Vagina (tissue), 2 donors: ENCODE measurements around the gene SUMO2. TPM values are rescaled to one million over a fixed set of nuclear protein-coding genes. Genes with fewer than 3 reads are reported as not detected.
"Not testable (repeated sequence)": the region's sequence is repeated elsewhere in the genome, so short reads cannot be mapped to it uniquely, and the experiment has no call there.

ENCODE experiments used
- DNase-seq, 2 donors: peaks; one replicate each; pipeline ENCODE4 v3.0.0-alpha.2; 2017; ENCODE audit errors: extremely low spot score in 2 of 2
- H3K27ac ChIP-seq: fragments of 200-600 bp; sonication (generic); one replicate; pipeline ENCODE4 v1.5.1; 2019
- H3K27me3 ChIP-seq: fragments of 200-600 bp; sonication (generic); one replicate; pipeline ENCODE4 v1.5.1; 2019
- H3K36me3 ChIP-seq, 2 donors: fragments of 200-600 bp; sonication (generic); one replicate each; pipeline ENCODE4 v1.5.1; 2017 to 2019
- H3K4me1 ChIP-seq: fragments of 200-600 bp; sonication (generic); one replicate; pipeline ENCODE4 v1.5.1; 2019
- H3K4me3 ChIP-seq, 2 donors: fragments of 200-600 bp; sonication (generic); 1 replicate in 1 of 2; 2 replicates in 1 of 2; pipeline ENCODE4 v1.5.1; 2016 to 2019
- H3K9me3 ChIP-seq: fragments of 200-600 bp; sonication (generic); one replicate; pipeline ENCODE4 v1.5.1; 2019
- CTCF ChIP-seq, 3 experiments: fragments of 450-650 bp in 2 of 3; fragments of 200-600 bp in 1 of 3; sonication (generic) in 1 of 3; IDR thresholded peaks; one replicate each; pipeline ENCODE4 v1.5.1; 2017 to 2019; ENCODE audit warnings: antibody characterized with exemption in 3 of 3, mild to moderate bottlenecking in 2 of 3, moderate library complexity in 2 of 3
- POLR2A ChIP-seq, 2 donors: fragments of 450-650 bp; IDR thresholded peaks; one replicate each; pipeline ENCODE4 v1.6.1; 2017; ENCODE audit warnings: antibody characterized with exemption in 2 of 2, mild to moderate bottlenecking in 2 of 2, moderate library complexity in 2 of 2
- POLR2AphosphoS5 ChIP-seq, 2 donors: sonication (generic); formaldehyde crosslinking; IDR thresholded peaks; one replicate each; pipeline ENCODE4 v1.9.0; 2017; ENCODE audit warnings: antibody characterized with exemption in 2 of 2, mild to moderate bottlenecking in 2 of 2, low read depth in 1 of 2; ENCODE audit not compliant: insufficient read depth in 1 of 2
- intact Hi-C: fragments of 100-400 bp; cut with DNase I; formaldehyde crosslinking; loops from one replicate; pipeline ENCODE4 v1.15.1; 2023
- total RNA-seq: library from RNA; depleted of rRNA; stranded (reverse); fragments of >200 nt; gene quantifications from one replicate; pipeline ENCODE4 v1.2.3, GENCODE V29; 2016

SUMO2 gene
- total RNA-seq, 1 donor from 2014 or later = 63.6 TPM

GRCh38 chr17:75163074-75163473 is 19.7 kb downstream of the SUMO2 start:
- DNase-seq = no peak
- TF ChIP-seq POLR2AphosphoS5 (IDR thresholded peaks at IDR 0.05; ENCODE audit: insufficient read depth in 1 of 2, low read depth in 1 of 2) = no peak
- no peak for TF ChIP-seq POLR2A (IDR thresholded peaks at IDR 0.05)
- TF ChIP-seq CTCF (IDR thresholded peaks at IDR 0.05) = no peak
- Histone ChIP-seq H3K27ac (no peak overlapping the region), H3K4me1 (no peaks in the 10 kb centered on the region), H3K36me3 (peaks cover 0 to 26% of the 10 kb centered on the region in 2 donors), H3K9me3 (no peaks in the 10 kb centered on the region), H3K27me3 (no peaks in the 10 kb centered on the region), H3K4me3 (no peak overlapping the region)
- intact Hi-C loops = no loop called here

GRCh38 chr17:75160211-75160610 is 22.5 kb downstream of the SUMO2 start:
- Histone ChIP-seq H3K27me3 (no peaks in the 10 kb centered on the region), H3K4me3 (no peak overlapping the region), H3K9me3 (no peaks in the 10 kb centered on the region), H3K36me3 (peaks cover 0 to 5% of the 10 kb centered on the region in 2 donors), H3K4me1 (peaks cover 3% of the 10 kb centered on the region), H3K27ac (no peak overlapping the region)
- DNase-seq = no peak
- no peak for TF ChIP-seq CTCF (IDR thresholded peaks at IDR 0.05)
- TF ChIP-seq POLR2AphosphoS5 (IDR thresholded peaks at IDR 0.05; ENCODE audit: insufficient read depth in 1 of 2, low read depth in 1 of 2) = no peak
- no peak for TF ChIP-seq POLR2A (IDR thresholded peaks at IDR 0.05)
- intact Hi-C loops = no loop called here

GRCh38 chr17:75159196-75160031 is 23.3 kb downstream of the SUMO2 start:
- H3K9me3 ChIP-seq = no peaks in the 10 kb centered on the region
- no peak for TF ChIP-seq CTCF (IDR thresholded peaks at IDR 0.05)
- TF ChIP-seq POLR2A (IDR thresholded peaks at IDR 0.05) = no peak
- TF ChIP-seq POLR2AphosphoS5 (IDR thresholded peaks at IDR 0.05; ENCODE audit: insufficient read depth in 1 of 2, low read depth in 1 of 2) = no peak
- peaks cover 0 to under 1% of the 10 kb centered on the region in 2 donors for H3K36me3 ChIP-seq
- H3K27ac ChIP-seq = no peak overlapping the region
- intact Hi-C loops = no loop called here
- no peak for DNase-seq
- peaks cover 9% of the 10 kb centered on the region for H3K4me1 ChIP-seq
- no peaks in the 10 kb centered on the region for H3K27me3 ChIP-seq
- H3K4me3 ChIP-seq = no peak overlapping the region

GRCh38 chr17:75158480-75158879 is 24.3 kb downstream of the SUMO2 start:
- DNase-seq, intact Hi-C loops, H3K9me3 ChIP-seq, H3K4me3 ChIP-seq, H3K27me3 ChIP-seq, H3K27ac ChIP-seq, H3K36me3 ChIP-seq: not testable (repeated sequence)
- H3K4me1 ChIP-seq = peaks cover 13% of the 10 kb centered on the region

GRCh38 chr17:75155191-75155601 is 27.6 kb downstream of the SUMO2 start:
- DNase-seq = no peak
- H3K9me3 ChIP-seq = no peaks in the 10 kb centered on the region
- no peak overlapping the region for H3K4me3 ChIP-seq
- H3K4me1 ChIP-seq = peaks cover 28% of the 10 kb centered on the region
- H3K27ac ChIP-seq = peak overlapping the region; percentile 41
- H3K27me3 ChIP-seq = no peaks in the 10 kb centered on the region
- intact Hi-C loops = no loop called here
- TF ChIP-seq CTCF (IDR thresholded peaks at IDR 0.05) (no peak), POLR2AphosphoS5 (IDR thresholded peaks at IDR 0.05; ENCODE audit: insufficient read depth in 1 of 2, low read depth in 1 of 2) (no peak), POLR2A (IDR thresholded peaks at IDR 0.05) (no peak)
- H3K36me3 ChIP-seq = no peaks in the 10 kb centered on the region
